SHP77 treated with DMSO at 0.1 percent for 48 hours (cell line): ENCODE measurements around the gene CNTNAP2.
"Not testable (repeated sequence)": the region's sequence is repeated elsewhere in the genome, so short reads cannot be mapped to it uniquely, and the experiment has no call there.

Source experiments
- DNase-seq: peaks from one replicate; lab custom pipeline; 2025; lab: John Stamatoyannopoulos, UW

Gene CNTNAP2

DNA sequence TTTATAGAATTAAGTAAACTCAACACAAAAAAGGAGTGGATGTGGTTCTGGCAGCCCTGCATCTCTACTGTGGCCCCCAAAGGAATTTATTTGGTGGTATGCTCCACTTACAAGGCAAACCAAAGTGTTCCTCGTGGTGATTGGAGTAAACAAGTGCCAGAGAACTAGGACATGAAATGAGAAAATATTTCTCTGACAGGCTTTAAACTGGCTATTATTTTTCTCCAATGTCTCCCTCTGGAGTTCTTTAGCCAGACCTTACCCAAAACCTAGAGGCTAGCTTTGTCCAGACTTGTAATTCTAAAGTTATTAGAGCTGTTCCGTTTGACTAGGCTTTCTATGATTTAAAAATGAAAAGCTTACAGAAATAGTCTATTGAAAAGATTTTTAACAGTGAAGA lies 990.1 kb downstream of the CNTNAP2 start:
- DNase-seq = no peak

DNA sequence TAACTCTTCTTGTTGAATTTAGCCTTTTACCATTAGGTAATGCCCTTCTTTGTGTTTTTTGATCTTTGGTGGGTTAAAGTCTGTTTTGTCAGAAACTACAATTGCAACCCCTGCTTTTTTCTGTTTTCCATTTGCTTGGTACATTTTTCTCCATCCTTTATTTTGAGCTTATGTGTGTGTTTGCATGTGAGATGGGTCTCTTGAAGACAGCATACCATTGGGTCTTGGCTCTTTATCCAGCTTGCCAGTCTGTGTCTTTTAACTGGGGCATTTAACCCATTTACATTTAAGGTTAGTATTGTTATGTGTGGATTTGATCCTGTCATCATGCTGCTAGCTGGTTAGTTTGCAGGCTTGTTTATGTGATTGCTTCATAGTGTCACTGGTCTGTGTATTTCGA lies 997.9 kb downstream of the CNTNAP2 start:
- DNase-seq = not testable (repeated sequence)

DNA sequence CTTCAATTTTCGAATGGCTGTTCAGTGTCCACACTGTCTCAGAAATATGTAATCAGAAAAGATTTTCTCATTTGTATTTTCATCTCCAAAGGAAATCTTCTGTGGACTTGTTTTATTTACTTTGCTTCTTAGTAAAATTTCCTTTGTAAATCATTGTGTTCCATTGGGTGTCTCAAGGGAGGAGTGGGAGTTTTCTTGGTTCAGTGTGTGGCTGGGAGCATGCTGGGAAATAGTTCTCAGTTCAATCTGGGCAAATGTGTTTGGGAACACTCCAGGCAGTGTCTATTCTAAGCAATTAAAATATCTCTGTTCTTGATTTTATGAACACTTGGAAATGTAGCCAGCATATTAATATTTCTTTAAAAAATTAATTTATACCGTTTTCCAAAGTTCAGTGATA lies 1019.8 kb downstream of the CNTNAP2 start:
- DNase-seq = no peak

DNA sequence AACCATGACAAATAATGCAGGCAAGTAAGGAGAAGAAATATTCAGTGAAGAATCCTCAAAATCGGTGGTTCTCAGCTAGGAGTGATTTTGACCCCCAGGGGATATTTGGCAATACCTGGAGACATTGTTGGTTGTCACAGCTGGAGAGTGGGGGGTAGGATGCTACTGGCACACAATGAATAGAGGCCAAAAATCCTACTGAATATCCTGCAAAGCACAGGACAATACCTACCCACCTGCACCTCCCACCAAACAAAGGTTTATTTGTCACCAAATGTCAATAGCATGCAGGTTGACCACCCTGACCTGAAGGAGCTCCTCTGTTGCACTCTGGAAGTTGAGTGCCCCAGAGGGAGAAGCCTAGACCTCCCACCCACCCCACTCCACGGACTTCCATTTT lies 1028.6 kb downstream of the CNTNAP2 start:
- DNase-seq = no peak

DNA sequence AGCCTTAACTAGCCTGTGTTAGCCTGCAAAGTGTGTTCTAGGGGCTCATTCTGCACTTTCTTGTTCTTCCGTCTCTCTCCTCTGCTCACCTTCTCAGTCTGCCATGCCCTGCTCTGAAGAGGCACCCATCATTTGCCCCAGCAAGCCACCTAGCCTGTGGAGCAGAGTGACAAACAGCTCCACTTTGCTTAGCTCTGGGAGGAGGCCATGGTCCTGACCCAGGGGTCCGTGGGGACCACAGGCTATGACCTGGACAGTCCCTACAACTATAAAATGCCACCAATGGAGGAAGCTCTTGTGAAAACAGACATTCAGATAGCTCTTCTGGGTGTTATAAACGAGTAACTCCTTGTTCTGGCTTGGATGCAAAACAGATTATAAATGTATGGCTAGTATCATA lies 1029.6 kb downstream of the CNTNAP2 start:
- no peak for DNase-seq

DNA sequence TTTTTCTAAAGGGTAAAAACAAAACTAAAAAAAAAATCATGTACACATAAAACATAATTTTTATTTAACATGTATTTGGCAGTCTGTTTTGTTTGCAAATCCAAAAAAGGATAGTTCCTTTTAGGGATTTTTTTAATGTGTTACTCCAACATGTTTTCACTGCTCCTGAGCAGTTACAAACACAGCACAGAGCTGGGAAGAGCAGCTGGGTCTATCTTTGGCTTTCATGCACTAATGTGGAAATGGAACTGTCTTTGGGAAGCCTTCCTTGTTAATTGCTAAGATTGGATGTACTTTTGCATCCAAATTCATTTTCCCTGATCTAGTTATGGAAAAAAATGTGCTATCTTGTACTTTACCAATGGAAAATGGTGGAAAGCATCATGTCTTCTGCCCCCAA lies 1035.1 kb downstream of the CNTNAP2 start:
- peak; percentile 22 for DNase-seq

DNA sequence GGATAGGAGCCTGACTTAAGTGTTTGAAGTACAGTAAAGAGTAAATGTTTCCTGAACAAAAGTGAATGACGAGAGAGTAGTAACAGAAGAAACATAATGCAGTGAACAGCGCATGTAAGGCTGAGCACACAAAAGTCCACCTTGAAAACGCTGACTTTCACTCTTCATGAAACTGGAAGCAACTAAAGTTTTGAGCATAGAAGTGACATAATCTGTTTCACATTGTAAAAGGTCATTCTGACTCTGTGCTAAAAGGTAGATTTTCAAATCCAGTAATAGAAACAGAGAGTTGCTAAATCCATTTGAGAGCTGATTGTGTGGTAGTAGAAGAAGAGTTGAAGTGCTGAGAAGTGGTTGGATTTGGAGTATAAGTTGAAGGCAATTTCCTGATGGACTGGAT lies 1037.0 kb downstream of the CNTNAP2 start:
- no peak for DNase-seq

DNA sequence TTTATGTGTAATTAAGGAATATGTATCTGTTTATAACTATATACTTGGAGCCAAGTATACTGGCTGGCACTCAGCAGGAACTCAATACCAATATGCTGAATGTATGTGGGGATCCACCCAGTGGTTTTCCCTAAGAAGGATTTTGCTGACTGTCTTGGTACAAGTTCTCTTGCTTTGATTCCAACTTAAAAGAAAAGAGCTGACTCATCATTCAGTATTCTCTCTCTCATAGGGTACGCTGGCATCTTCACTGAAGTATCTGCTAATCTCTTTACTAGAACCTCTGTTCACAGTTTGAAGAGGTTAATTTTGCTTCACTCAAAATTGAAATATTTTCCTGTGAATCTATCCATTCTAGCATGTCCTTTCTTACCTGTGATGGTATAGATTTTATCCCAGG lies 1044.8 kb downstream of the CNTNAP2 start:
- DNase-seq = no peak

DNA sequence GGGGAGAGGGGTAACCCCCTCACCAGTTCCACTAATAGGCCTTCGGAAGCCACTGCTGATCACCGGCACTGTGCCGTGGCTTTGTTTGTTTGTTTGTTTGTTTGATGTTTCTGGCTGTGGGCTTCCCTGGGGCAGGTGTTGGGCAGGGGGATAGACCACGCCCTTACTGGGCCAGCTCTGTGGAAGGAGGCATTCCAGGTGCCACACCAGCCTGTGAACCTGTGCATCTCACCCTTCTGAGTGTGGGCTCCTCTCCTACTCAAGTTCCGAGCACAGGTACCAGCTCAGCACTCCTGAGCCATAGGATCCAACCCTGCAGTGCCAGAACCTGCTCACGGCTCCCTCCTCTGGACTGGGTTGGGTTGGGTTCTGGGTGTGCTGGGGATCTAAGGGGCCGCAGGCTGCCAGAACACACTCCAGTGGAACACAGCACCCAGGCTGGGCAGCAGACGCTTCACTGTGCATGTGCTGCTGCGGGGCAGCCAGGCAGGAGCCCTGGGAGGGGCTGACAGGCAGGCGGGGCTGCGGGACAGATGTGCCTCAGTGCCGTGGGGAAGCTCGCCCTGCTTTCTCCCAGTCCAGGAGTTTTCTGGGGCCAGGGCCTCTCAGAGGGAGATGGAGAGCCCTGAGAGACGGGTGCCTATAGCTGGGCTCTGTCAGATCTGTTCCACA lies 1053.9 kb downstream of the CNTNAP2 start:
- DNase-seq = no peak

DNA sequence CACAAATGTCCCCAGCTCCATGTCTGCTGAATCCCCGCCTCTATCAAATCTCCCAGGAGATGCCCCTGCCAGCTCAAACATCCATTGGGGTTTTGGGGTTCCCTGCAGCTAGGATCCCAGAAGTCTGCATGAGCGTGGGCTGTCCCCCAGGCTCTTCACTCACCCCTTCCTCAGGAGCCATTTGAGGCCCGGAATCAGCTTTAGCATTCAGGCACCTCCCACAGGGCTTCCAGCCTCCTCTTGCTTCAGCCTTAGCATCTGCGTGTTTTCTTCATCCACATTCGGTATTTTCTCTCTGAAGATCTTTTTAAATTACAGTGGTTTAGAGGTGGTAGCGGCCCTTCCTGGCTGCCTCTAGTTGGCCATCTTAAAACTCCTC lies 1054.4 kb downstream of the CNTNAP2 start:
- no peak for DNase-seq

DNA sequence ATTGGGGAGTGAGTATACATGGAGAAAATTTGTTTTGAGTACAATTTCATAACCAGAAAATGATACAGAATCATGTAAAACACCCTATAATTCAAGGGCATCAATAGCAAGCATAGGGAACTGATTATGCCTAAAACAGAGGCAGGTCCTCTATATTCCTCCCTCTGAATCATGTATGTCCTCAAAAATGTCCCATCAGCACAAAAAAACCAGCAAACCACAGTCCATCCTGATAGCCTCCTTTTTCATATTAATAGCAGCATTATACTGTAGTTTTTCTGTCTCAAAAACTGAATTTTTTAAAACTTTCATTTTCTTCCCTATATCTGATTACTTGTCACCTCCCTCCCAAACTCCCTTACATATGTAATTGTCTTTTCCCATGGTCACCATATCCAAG lies 1057.3 kb downstream of the CNTNAP2 start:
- no peak for DNase-seq

DNA sequence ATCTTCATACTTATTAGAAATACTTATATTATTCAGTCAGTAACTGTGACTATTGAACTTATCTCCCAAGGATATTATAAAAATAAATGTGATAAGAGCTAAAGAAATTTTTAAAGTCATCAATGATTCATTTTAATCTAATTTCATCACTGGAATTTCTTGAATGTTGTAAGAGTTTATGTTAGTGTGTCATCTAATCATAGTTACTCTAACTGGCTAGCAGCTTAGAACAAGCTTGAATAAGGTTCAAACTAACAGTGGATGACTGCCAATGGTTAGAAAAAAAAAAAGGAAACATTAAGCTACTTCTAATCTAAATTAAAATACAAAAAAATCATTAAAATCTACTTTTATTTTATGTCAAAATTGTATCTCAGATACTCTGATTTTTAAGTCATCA lies 1066.3 kb downstream of the CNTNAP2 start:
- DNase-seq = no peak

DNA sequence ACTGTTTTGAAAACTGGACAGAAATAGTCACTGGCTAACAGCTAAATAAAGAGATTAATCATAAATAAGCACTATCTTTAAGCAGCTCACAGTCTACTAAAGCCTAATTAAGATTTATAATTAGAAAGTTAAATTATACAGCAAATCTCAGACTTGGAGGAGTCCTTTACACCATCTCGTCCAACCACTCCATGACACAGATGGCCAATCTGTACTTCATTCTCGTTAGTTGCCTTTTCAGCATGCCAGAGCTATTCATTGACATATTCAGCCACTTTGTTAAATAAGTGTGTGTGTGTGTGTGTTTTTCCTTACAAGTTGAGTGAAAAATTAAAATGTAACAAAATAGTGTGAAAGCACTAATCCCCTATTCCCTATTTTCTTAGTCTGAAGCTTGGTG lies 1066.7 kb downstream of the CNTNAP2 start:
- no peak for DNase-seq

DNA sequence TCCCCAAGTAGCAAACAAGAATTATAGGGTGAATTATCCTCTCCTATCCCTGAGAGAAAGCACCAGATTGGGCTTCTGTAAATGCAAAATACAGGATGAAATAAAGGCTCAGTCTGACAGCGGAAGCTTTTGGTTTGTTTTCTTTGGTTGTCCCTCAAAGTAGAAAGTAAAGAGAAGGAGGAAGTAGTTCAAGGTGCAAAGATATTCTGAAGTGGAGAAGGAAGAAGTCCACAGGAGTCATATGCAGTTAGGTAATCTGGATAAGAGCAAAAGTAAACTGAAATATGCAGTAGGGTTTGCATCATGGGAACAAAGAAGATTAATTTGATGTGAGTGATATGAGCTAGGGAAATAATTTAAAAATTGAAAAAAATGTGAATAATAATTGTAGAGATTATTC lies 1071.9 kb downstream of the CNTNAP2 start:
- no peak for DNase-seq

DNA sequence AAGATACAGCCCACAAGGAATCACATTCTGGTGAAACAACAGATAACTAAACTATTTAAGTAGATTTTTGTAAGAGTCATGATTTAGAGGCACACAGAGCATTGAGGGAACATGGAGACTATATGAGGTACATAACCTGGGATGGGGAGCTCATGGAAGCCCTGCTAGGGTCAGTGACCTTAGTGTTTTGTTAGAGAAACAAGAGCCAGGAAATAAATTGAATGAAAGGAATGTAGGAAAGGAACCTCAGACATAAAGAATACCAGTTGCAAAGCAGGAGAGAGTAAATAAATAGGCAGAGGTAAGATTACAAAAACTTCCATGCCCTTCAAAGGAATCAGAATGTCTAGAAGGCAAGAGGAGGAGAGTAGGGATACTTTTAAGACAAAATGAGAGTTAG lies 1076.9 kb downstream of the CNTNAP2 start:
- DNase-seq = no peak

DNA sequence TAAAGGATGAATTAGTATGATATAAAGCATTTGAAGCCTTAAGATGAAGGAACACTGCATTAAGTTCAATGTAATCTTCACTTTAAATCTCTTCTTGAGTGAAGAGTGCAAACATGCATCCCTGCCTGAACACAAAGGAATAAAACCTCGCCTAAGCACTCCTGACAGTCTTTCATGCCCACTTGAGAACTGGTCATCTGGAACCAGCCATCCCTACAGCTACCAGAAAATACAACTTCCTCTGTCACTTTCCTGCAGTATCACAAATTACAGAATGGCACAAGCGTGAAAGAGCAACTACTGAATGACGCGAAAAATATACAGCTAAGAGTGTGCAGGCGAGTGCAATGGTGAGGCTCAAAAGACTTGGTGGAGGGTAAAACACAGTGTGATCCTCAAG lies 1079.9 kb downstream of the CNTNAP2 start:
- DNase-seq = no peak

DNA sequence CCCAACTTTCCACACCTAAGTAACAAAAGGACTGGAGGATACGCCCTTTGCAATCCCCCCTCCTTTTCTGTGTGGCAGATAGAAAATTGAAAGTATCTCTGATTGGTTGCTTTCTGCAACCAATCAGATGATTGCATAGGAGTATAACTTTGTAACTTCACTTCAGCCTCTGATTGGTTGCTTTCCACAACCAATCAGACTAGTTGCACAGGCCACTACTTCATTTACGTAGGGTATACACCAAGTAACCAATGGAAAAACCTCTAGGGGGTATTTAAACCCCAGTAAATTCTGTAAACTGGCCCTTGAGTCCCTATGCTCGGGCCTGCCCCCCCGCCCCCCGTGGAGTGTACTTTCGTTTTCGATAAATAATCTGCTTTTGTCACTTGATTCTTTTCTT lies 1080.4 kb downstream of the CNTNAP2 start:
- DNase-seq = peak; percentile 40

DNA sequence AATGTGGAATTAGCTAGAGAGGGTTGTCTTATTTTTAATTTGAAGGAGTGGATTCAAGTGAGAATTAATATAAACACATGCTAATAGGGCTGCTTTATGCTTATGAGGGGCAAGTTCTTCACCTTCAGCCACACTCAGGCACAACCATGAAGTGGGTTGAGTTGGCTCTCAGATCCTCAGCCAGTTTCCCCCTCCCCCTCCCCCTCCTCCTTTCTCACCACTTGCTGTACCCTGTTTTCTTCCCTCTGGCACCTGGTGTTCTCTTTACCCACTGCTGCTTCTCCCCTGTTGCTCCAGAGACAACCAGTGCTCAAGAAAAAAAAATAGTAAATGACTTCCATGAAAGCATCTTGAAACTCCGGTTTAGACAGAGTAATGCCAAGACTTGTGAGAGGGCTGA lies 1083.3 kb downstream of the CNTNAP2 start:
- DNase-seq = no peak

DNA sequence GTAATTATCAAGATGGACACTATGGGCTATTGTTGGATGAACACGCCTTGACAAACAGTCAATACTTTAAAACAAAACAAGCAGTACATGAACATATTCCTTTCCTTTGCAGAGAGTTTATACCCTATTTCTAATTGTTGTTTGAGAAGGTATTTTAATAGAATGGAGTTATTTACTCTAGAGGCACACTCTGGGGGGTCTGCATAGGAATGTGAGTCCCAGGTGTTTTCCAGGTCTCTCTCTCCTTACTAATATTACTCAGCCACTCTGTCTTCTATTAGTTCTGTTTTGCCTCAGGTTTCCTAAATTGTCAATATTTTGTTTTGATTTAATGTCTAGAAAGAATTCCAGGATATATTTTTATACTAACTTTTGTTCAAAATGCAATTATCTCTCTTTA lies 1091.4 kb downstream of the CNTNAP2 start:
- DNase-seq = no peak

DNA sequence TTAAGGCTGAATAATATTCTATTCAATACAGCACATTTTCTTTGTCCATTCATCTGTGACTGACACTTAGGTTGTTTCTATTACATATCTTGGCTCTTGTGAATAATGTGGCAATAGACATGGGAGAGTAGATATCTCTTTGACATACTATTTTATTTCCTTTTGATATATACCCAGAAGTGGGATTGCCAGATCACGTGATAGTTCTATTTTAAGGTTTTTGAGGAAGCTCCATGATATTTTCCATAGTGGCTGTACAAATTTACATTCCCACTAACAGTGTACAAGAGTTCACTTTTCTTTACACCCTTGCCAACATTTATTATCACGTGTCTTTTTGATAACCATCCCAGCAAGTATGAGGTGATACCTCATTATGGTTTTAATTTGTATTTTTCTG lies 1114.7 kb downstream of the CNTNAP2 start:
- DNase-seq = no peak

DNA sequence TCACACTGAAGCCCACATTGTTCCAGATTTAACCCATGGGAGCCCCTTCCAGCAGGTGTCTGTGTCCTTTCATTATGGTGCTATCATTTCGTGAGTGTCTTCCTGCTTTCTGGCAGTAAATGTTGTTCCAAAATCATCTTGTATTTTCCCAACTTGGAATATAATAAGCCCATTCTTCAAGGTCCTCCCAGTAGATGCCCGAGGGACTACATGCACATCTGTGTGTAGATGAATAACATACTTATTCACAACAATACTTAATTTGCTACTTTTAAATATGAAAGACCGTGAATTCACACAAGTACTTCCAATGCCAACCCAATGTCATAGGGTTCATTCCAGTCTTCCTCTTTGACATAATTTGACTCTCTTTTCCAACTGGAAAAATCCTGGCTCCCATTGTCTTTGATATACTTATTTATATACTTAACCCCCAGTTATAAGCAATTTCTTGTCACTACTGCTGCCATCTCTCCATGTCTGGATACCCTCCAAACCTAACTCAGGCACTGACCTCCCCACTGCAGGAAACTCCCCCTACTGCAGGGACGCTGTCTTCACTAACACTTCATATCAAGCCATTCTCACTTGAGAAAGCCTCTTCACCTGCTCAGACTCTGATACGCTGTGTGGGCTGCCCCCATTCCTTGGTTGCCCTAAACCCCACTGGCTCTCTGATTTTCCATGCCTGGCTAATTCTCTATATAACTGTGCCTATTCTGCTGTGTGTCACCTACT lies 1119.2 kb downstream of the CNTNAP2 start:
- DNase-seq = no peak

DNA sequence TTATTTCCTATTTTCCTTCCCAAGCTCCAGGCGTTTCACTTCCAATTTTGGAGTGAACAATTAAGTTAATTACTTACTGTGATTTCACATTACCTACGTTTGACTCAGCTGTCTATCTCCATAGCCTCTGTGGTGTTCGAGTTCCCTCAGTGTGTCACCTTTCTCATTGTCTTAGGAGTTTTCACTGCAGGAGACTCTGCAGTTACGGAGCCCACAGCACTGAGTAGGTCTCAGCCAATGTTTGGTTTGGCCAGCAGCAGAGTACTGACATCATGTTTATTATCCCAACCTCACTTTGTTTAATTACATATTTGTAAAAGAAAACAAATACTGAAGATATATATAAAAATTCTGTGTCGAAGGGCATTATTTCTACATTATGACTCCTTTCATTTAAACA lies 1123.9 kb downstream of the CNTNAP2 start:
- no peak for DNase-seq

DNA sequence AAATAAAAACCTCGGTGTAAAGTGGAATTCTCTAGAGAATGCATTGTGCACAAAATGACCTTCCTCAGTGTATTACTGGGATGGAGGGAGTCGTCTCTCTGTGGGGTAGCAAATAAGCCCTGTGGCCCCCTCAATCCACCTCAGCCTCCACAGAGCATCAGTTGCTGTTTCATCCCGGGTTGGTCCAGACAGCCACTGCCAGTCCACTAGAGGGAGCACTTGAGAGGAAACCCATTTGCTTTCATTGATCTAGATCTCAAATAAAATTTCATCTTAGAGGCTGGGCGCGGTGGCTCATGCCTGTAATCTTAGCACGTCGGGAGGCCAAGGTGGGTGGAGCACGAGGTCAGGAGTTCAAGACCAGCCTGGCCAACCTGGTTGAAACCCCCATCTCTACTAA lies 1128.7 kb downstream of the CNTNAP2 start:
- DNase-seq = no peak

DNA sequence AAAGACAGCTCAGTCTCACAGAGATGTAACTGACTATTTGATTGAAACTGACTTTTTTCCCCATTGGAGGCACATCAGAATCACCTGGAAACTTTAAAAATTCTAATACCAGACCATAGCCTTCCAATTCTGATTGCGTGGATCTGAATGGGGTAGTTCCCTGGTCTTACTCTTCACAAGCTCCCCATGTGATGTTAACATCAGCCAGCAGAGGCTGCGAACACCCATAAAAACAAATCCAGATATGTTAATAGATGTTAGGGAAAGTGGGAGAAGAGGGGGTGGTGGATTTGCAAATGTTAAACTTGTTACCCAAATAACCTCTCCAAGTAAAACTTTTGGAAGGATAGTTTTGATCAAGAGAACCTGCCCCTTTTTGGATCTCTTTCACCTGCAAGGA lies 1133.4 kb downstream of the CNTNAP2 start:
- DNase-seq = no peak
